KMS-11 (cell line): Measurements from ENCODE around the gene CALD1.

ENCODE experiments used
- H2AFZ ChIP-seq: fragments of 200-600 bp; sonication (generic); 2 replicates; pipeline ENCODE4 v1.6.1; 2016; ENCODE audit warnings: antibody characterized with exemption, mixed run types, low read depth
- H3K27ac ChIP-seq: fragments of 200-600 bp; sonication (generic); 2 replicates; pipeline ENCODE4 v1.6.1; 2016; ENCODE audit warnings: mild to moderate bottlenecking, mixed run types
- H3K27me3 ChIP-seq: fragments of 200-600 bp; sonication (generic); 2 replicates; pipeline ENCODE4 v1.6.1; 2017; ENCODE audit warnings: mild to moderate bottlenecking, low read depth, mixed run types, moderate library complexity; ENCODE audit not compliant: insufficient read depth
- H3K36me3 ChIP-seq: fragments of 200-600 bp; sonication (generic); 2 replicates; pipeline ENCODE4 v1.6.1; 2017; ENCODE audit warnings: mild to moderate bottlenecking, mixed run types; ENCODE audit not compliant: insufficient read depth
- H3K4me1 ChIP-seq: fragments of 200-600 bp; sonication (generic); 2 replicates; pipeline ENCODE4 v1.6.1; 2016; ENCODE audit warnings: mild to moderate bottlenecking, low read depth, mixed run types; ENCODE audit not compliant: poor library complexity, severe bottlenecking
- H3K4me2 ChIP-seq: fragments of 200-600 bp; sonication (generic); 2 replicates; pipeline ENCODE4 v1.7.0; 2016; ENCODE audit warnings: mild to moderate bottlenecking, mixed run types
- H3K4me3 ChIP-seq: fragments of 200-600 bp; sonication (generic); IDR thresholded peaks from 2 replicates; pipeline ENCODE4 v1.6.1; 2017; ENCODE audit warnings: low read depth, low read length, mixed read lengths; ENCODE audit not compliant: insufficient read depth
- H3K79me2 ChIP-seq: fragments of 200-600 bp; sonication (generic); 2 replicates; pipeline ENCODE4 v1.6.1; 2016; ENCODE audit warnings: low read depth, mixed run types; ENCODE audit not compliant: insufficient read depth
- H3K9ac ChIP-seq: fragments of 200-600 bp; sonication (generic); 2 replicates; pipeline ENCODE4 v1.6.1; 2016; ENCODE audit warnings: mild to moderate bottlenecking, mixed run types
- H4K20me1 ChIP-seq: fragments of 200-600 bp; sonication (generic); 2 replicates; pipeline ENCODE4 v1.6.1; 2016; ENCODE audit warnings: mild to moderate bottlenecking, mixed run types; ENCODE audit not compliant: insufficient read depth
- CTCF ChIP-seq: fragments of 200-600 bp; sonication (generic); conservative IDR thresholded peaks from 2 replicates; pipeline ENCODE4 v1.6.1; 2017; ENCODE audit warnings: low read depth, mild to moderate bottlenecking, antibody characterized with exemption, low read length, moderate library complexity, mixed read lengths

The CALD1 gene

GRCh38 chr7:134852625-134853024, 73.2 kb downstream of the CALD1 start:
- no peaks in the 10 kb centered on the region for H3K4me1 ChIP-seq
- H3K9ac ChIP-seq: no peak overlapping the region
- no peaks in the 10 kb centered on the region for H3K27me3 ChIP-seq
- H3K27ac ChIP-seq: no peak overlapping the region
- no peak for TF ChIP-seq CTCF
- no peaks in the 10 kb centered on the region for H4K20me1 ChIP-seq
- H3K36me3 ChIP-seq: no peaks in the 10 kb centered on the region
- no peak overlapping the region for H3K4me2 ChIP-seq
- no peaks in the 10 kb centered on the region for H3K79me2 ChIP-seq
- no peak overlapping the region for H3K4me3 ChIP-seq
- no peak overlapping the region for H2AFZ ChIP-seq

- Histone ChIP-seq H3K4me3 (no peak overlapping the region), H3K79me2 (no peaks in the 10 kb centered on the region), H3K27ac (no peak overlapping the region), H3K4me1 (no peaks in the 10 kb centered on the region), H3K4me2 (no peak overlapping the region), H3K27me3 (no peaks in the 10 kb centered on the region), H3K9ac (no peak overlapping the region), H3K36me3 (no peaks in the 10 kb centered on the region), H4K20me1 (no peaks in the 10 kb centered on the region), H2AFZ (no peak overlapping the region)
- no peak for TF ChIP-seq CTCF
These were observed 75.4 kb downstream of the CALD1 start for GRCh38 chr7:134854816-134855215.

- Histone ChIP-seq H3K27ac (no peak overlapping the region), H2AFZ (no peak overlapping the region), H3K9ac (no peak overlapping the region), H3K4me1 (no peaks in the 10 kb centered on the region), H3K4me3 (no peak overlapping the region), H4K20me1 (no peaks in the 10 kb centered on the region), H3K27me3 (no peaks in the 10 kb centered on the region), H3K79me2 (no peaks in the 10 kb centered on the region), H3K36me3 (no peaks in the 10 kb centered on the region), H3K4me2 (no peak overlapping the region)
- TF ChIP-seq CTCF: no peak
These were observed 76.0 kb downstream of the CALD1 start for GRCh38 chr7:134855442-134855841.

GRCh38 chr7:134856091-134856490, 76.7 kb downstream of the CALD1 start:
- no peak overlapping the region for H3K4me3 ChIP-seq
- no peaks in the 10 kb centered on the region for H3K79me2 ChIP-seq
- H3K9ac ChIP-seq: no peak overlapping the region
- H3K4me2 ChIP-seq: no peak overlapping the region
- no peaks in the 10 kb centered on the region for H3K4me1 ChIP-seq
- no peaks in the 10 kb centered on the region for H3K36me3 ChIP-seq
- no peaks in the 10 kb centered on the region for H3K27me3 ChIP-seq
- H4K20me1 ChIP-seq: no peaks in the 10 kb centered on the region
- H2AFZ ChIP-seq: no peak overlapping the region
- no peak overlapping the region for H3K27ac ChIP-seq
- TF ChIP-seq CTCF: no peak

- Histone ChIP-seq H3K27ac (no peak overlapping the region), H2AFZ (no peak overlapping the region), H3K9ac (no peak overlapping the region)
These were observed 77.3 kb downstream of the CALD1 start for GRCh38 chr7:134856691-134857090.

More at GRCh38 chr7:134856691-134857090, 77.3 kb downstream of the CALD1 start:
- Histone ChIP-seq H4K20me1 (no peaks in the 10 kb centered on the region), H3K4me1 (no peaks in the 10 kb centered on the region), H3K4me2 (no peak overlapping the region), H3K36me3 (no peaks in the 10 kb centered on the region), H3K4me3 (no peak overlapping the region), H3K79me2 (no peaks in the 10 kb centered on the region), H3K27me3 (no peaks in the 10 kb centered on the region)
- TF ChIP-seq CTCF: no peak
